Left lung (tissue), 10 donors: ENCODE measurements around the gene COL16A1. TPM values are rescaled to one million over a fixed set of nuclear protein-coding genes. Genes with fewer than 3 reads are reported as not detected.
A peak's percentile ranks its signal among the peaks of the same experiment; 100 is the strongest.

Source experiments
- ATAC-seq: fragments of 200-7000 bp; cut with Tn5 transposase; one replicate; pipeline ENCODE4 v1.9.1; 2020; ENCODE audit warnings: moderate library complexity
- DNase-seq, 4 donors: peaks; one replicate each; pipeline ENCODE4 v3.0.0-alpha.2; 2013 to 2020
- H3K27ac ChIP-seq, 2 donors: fragments of 200-600 bp; sonication (generic) in 1 of 2; one replicate each; pipeline versions ENCODE4 v1.5.0 to v1.8.0; 2020 to 2021
- H3K27me3 ChIP-seq, 2 donors: fragments of 200-600 bp; sonication (generic) in 1 of 2; one replicate each; pipeline versions ENCODE4 v1.5.0 to v1.8.0; 2020 to 2021
- H3K36me3 ChIP-seq, 2 donors: fragments of 200-600 bp; sonication (generic) in 1 of 2; one replicate each; pipeline versions ENCODE4 v1.5.0 to v1.8.0; 2020 to 2021
- H3K4me1 ChIP-seq, 2 donors: fragments of 200-600 bp; one replicate each; pipeline ENCODE4 v1.8.0; 2021
- H3K4me3 ChIP-seq, 2 donors: fragments of 200-600 bp; sonication (generic) in 1 of 2; one replicate each; pipeline versions ENCODE4 v1.5.0 to v1.8.0; 2020 to 2021; ENCODE audit warnings: mild to moderate bottlenecking in 1 of 2
- H3K9me3 ChIP-seq, 2 donors: fragments of 200-600 bp; sonication (generic) in 1 of 2; one replicate each; pipeline versions ENCODE4 v1.5.0 to v1.8.0; 2020 to 2021
- CTCF ChIP-seq, 2 donors: fragments of 200-600 bp; sonication (generic) in 1 of 2; IDR thresholded peaks; one replicate each; pipeline versions ENCODE4 v1.5.0 to v1.8.0; 2021; ENCODE audit warnings: antibody characterized with exemption in 2 of 2
- intact Hi-C, 2 donors: fragments of 100-400 bp; cut with DNase I; formaldehyde crosslinking; loops; one replicate each; pipeline versions ENCODE4 v1.11.2 to v1.14.2; 2022
- polyA plus RNA-seq, 6 donors: library from polyadenylated mRNA; unstranded; fragments of 120-200 nt; gene quantifications; one replicate each; pipeline ENCODE4 v1.2.1, GENCODE V29; 2013; ENCODE audit not compliant: insufficient read length in 6 of 6
- total RNA-seq, 2 donors: library from RNA; stranded (reverse); fragmentation: NEBNext Ultra II Directional; extraction: Animal tissue kit (Norgen Biotek cat#: 25700); gene quantifications; one replicate each; pipeline ENCODE4 v1.2.1, GENCODE V29; 2021
- donor health status: DM: no; HTN: yes; CAD: no.
- donor health status: DM: no; HTN: no; CAD: no.

Gene COL16A1
- total and polyA plus RNA-seq, 8 donors, result 64.8 to 177 (median 118) TPM

- TF ChIP-seq CTCF (IDR thresholded peaks at IDR 0.05), result no peak
These were observed 36.6 kb downstream of the COL16A1 start for GRCh38 chr1:31667065-31667785.

GRCh38 chr1:31666263-31666963, 37.4 kb downstream of the COL16A1 start:
- intact Hi-C loops, result loop anchor here in 1 of 2 donors (10.0 kb wide), 1 partner anchor 128 kb away; no protein-coding TSS in a partner anchor
- H3K27ac ChIP-seq, result peak overlapping the region in 1 of 2 donors; percentile 51
- no peaks in the 10 kb centered on the region for H3K36me3 ChIP-seq
- H3K27me3 ChIP-seq, result peaks cover 0 to 24% of the 10 kb centered on the region in 2 donors
- H3K9me3 ChIP-seq, result no peaks in the 10 kb centered on the region
- peaks cover 20 to 27% of the 10 kb centered on the region in 2 donors for H3K4me1 ChIP-seq
- H3K4me3 ChIP-seq, result no peak overlapping the region
- ATAC-seq, result peak; percentile 64
- TF ChIP-seq CTCF (IDR thresholded peaks at IDR 0.05), result no peak
- DNase-seq, result peak in 2 of 4 donors; percentile 44 to 69

More at GRCh38 chr1:31667065-31667785, 36.6 kb downstream of the COL16A1 start:
- H3K9me3 ChIP-seq, result no peaks in the 10 kb centered on the region
- H3K4me3 ChIP-seq, result no peak overlapping the region
- DNase-seq, result no peak
- no peaks in the 10 kb centered on the region for H3K36me3 ChIP-seq
- H3K27ac ChIP-seq, result peak overlapping the region in 1 of 2 donors; percentile 51
- peaks cover 20 to 27% of the 10 kb centered on the region in 2 donors for H3K4me1 ChIP-seq
- H3K27me3 ChIP-seq, result peaks cover 0 to 24% of the 10 kb centered on the region in 2 donors
- intact Hi-C loops, result loop anchor here in 1 of 2 donors (10.0 kb wide), 1 partner anchor 128 kb away; no protein-coding TSS in a partner anchor
- no peak for ATAC-seq

GRCh38 chr1:31665234-31665878, 38.5 kb downstream of the COL16A1 start:
- Histone ChIP-seq H3K4me3 (no peak overlapping the region), H3K9me3 (no peaks in the 10 kb centered on the region), H3K27me3 (peaks cover 0 to 18% of the 10 kb centered on the region in 2 donors), H3K27ac (no peak overlapping the region), H3K4me1 (peaks cover 19 to 20% of the 10 kb centered on the region in 2 donors), H3K36me3 (no peaks in the 10 kb centered on the region)
- intact Hi-C loops, result loop anchor here in 1 of 2 donors (10.0 kb wide), 1 partner anchor 129 kb away; no protein-coding TSS in a partner anchor
- peak; percentile 1 for ATAC-seq
- peak in 1 of 4 donors; percentile 40 for DNase-seq
- no peak for TF ChIP-seq CTCF (IDR thresholded peaks at IDR 0.05)

GRCh38 chr1:31664528-31664927, 39.3 kb downstream of the COL16A1 start:
- intact Hi-C loops, result loop anchor here (5.0 to 10.0 kb wide), 2 partner anchors 123 to 130 kb away; no protein-coding TSS in a partner anchor
- H3K27me3 ChIP-seq, result peaks cover 0 to 9% of the 10 kb centered on the region in 2 donors
- no peak overlapping the region for H3K4me3 ChIP-seq
- no peak for TF ChIP-seq CTCF (IDR thresholded peaks at IDR 0.05)
- H3K9me3 ChIP-seq, result no peaks in the 10 kb centered on the region
- no peak overlapping the region for H3K27ac ChIP-seq
- no peaks in the 10 kb centered on the region for H3K36me3 ChIP-seq
- H3K4me1 ChIP-seq, result peaks cover 11 to 12% of the 10 kb centered on the region in 2 donors
- DNase-seq (no peak), ATAC-seq (no peak)
